SK-N-SH (cell line): ENCODE data around the gene AGXT. TPM values are rescaled to one million over a fixed set of nuclear protein-coding genes. Genes with fewer than 3 reads are reported as not detected.

ENCODE experiments used
- CTCF ChIA-PET: fragments of 300-600, 350-600 bp; formaldehyde crosslinking; extraction: SDS; loops from one replicate; lab custom pipeline; 2021; lab: Yijun Ruan, JAX
- POLR2A ChIA-PET: fragments of 350-600 bp; sonication (Branson Sonifier 250); formaldehyde crosslinking; extraction: SDS; loops from one replicate; lab custom pipeline; 2020; ENCODE audit warnings: antibody characterized with exemption, inconsistent platforms; lab: Yijun Ruan, JAX
- DNase-seq: peaks from one replicate; pipeline ENCODE4 v3.0.0; 2012
- H2AFZ ChIP-seq: fragments of 200-600 bp; sonication (generic); 2 replicates; pipeline ENCODE4 v1.8.1; 2016; ENCODE audit warnings: antibody characterized with exemption, mild to moderate bottlenecking, low read depth
- H3F3A ChIP-seq: fragments of 200-600 bp; sonication (generic); replicated peaks from 2 replicates; pipeline ENCODE3; 2016; ENCODE audit warnings: antibody characterized with exemption, mild to moderate bottlenecking; ENCODE audit not compliant: insufficient read depth
- H3K27ac ChIP-seq, 2 experiments: fragments of 200-500 bp in 1 of 2; fragments of 200-600 bp in 1 of 2; sonication (Bioruptor generic) in 1 of 2; sonication (generic), shearing (Covaris generic) in 1 of 2; 2 replicates each; pipeline versions ENCODE4 v1.5.1 to v1.6.1; 2014 to 2016; ENCODE audit warnings: low read depth in 2 of 2, inconsistent platforms in 1 of 2, low read length in 1 of 2, mild to moderate bottlenecking in 1 of 2, mixed read lengths in 1 of 2
- H3K27me3 ChIP-seq: fragments of 200-600 bp; sonication (generic), shearing (Covaris generic); 2 replicates; pipeline ENCODE4 v1.6.1; 2016; ENCODE audit warnings: mixed run types; ENCODE audit not compliant: insufficient read depth
- H3K36me3 ChIP-seq, 2 experiments: fragments of 200-500 bp in 1 of 2; fragments of 200-600 bp in 1 of 2; sonication (Bioruptor generic) in 1 of 2; sonication (generic) in 1 of 2; replicated peaks in 1 of 2; 2 replicates each; pipeline versions ENCODE3 to v1.5.1; 2014 to 2016; ENCODE audit warnings: low read length in 1 of 2, mild to moderate bottlenecking in 1 of 2; ENCODE audit not compliant: insufficient read depth in 2 of 2, control insufficient read depth in 1 of 2
- H3K4me1 ChIP-seq, 2 experiments: fragments of 200-500 bp in 1 of 2; fragments of 200-600 bp in 1 of 2; sonication (Bioruptor generic) in 1 of 2; sonication (generic), shearing (Covaris generic) in 1 of 2; 2 replicates each; pipeline versions ENCODE4 v1.5.1 to v1.6.1; 2014 to 2016; ENCODE audit warnings: low read depth in 1 of 2, low read length in 1 of 2, mixed run types in 1 of 2; ENCODE audit not compliant: insufficient read depth in 2 of 2, control insufficient read depth in 1 of 2
- H3K4me2 ChIP-seq: fragments of 200-600 bp; sonication (generic), shearing (Covaris generic); 2 replicates; pipeline ENCODE4 v1.6.1; 2017; ENCODE audit warnings: mixed run types
- H3K4me3 ChIP-seq, 2 experiments: fragments of 200-500 bp in 1 of 2; fragments of 200-600 bp in 1 of 2; sonication (Bioruptor generic) in 1 of 2; sonication (generic), shearing (Covaris generic) in 1 of 2; 2 replicates each; pipeline versions ENCODE4 v1.5.1 to v1.8.1; 2014 to 2016; ENCODE audit warnings: low read depth in 2 of 2, inconsistent platforms in 1 of 2, low read length in 1 of 2, mild to moderate bottlenecking in 1 of 2, mixed read lengths in 1 of 2, moderate library complexity in 1 of 2
- H3K79me2 ChIP-seq: fragments of 200-600 bp; sonication (generic); 2 replicates; pipeline ENCODE4 v1.8.1; 2017; ENCODE audit warnings: mild to moderate bottlenecking; ENCODE audit not compliant: insufficient read depth
- H3K9ac ChIP-seq: fragments of 200-600 bp; sonication (generic); 2 replicates; pipeline ENCODE4 v1.6.1; 2017; ENCODE audit warnings: mixed run types
- H3K9me2 ChIP-seq: fragments of 200-600 bp; sonication (generic); 2 replicates; pipeline ENCODE4 v1.6.1; 2017; ENCODE audit warnings: mixed run types
- H3K9me3 ChIP-seq: fragments of 200-600 bp; sonication (generic); 2 replicates; pipeline ENCODE4 v1.6.1; 2017; ENCODE audit warnings: mixed run types, mild to moderate bottlenecking, moderate library complexity
- H4K20me1 ChIP-seq: fragments of 200-600 bp; sonication (generic); 2 replicates; pipeline ENCODE4 v1.6.1; 2017; ENCODE audit warnings: mild to moderate bottlenecking, mixed run types; ENCODE audit not compliant: insufficient read depth
- CHD2 ChIP-seq: fragments of 150-350 bp; IDR thresholded peaks from 2 replicates; pipeline ENCODE4 v1.6.1; 2018; ENCODE audit warnings: low read length; ENCODE audit not compliant: partially characterized antibody
- CTCF ChIP-seq: fragments of 200-600 bp; sonication (generic); IDR thresholded peaks from 2 replicates; pipeline ENCODE4 v1.6.1; 2017; ENCODE audit warnings: antibody characterized with exemption, mild to moderate bottlenecking, moderate library complexity
- ELF1 ChIP-seq: IDR thresholded peaks from 2 replicates; pipeline ENCODE4 v1.4.0; 2012
- FOXM1 ChIP-seq: IDR thresholded peaks from 2 replicates; pipeline ENCODE4 v1.4.0; 2012; ENCODE audit warnings: low read depth, mild to moderate bottlenecking
- JUND ChIP-seq: IDR thresholded peaks from 2 replicates; pipeline ENCODE4 v1.4.0; 2012
- MEF2A ChIP-seq: IDR thresholded peaks from 2 replicates; pipeline ENCODE4 v1.4.0; 2012; ENCODE audit warnings: low read depth, borderline replicate concordance
- POLR2AphosphoS5 ChIP-seq: IDR thresholded peaks from 2 replicates; pipeline ENCODE4 v1.6.1; 2012; ENCODE audit warnings: low read depth, low read length
- REST ChIP-seq: IDR thresholded peaks from 2 replicates; pipeline ENCODE4 v1.6.1; 2012; ENCODE audit warnings: mild to moderate bottlenecking, low read depth, low read length, moderate library complexity
- RFX5 ChIP-seq: IDR thresholded peaks from 2 replicates; pipeline ENCODE4 v1.6.1; 2012; ENCODE audit warnings: mild to moderate bottlenecking, improper control_type of control experiment, low read length
- RXRA ChIP-seq: IDR thresholded peaks from 2 replicates; pipeline ENCODE4 v1.4.0; 2012; ENCODE audit warnings: low read depth, mild to moderate bottlenecking, borderline replicate concordance
- TCF12 ChIP-seq: IDR thresholded peaks from 2 replicates; pipeline ENCODE4 v1.4.0; 2012
- YY1 ChIP-seq: IDR thresholded peaks from 2 replicates; pipeline ENCODE4 v1.4.0; 2012; ENCODE audit warnings: low read depth, mild to moderate bottlenecking
- ZBTB33 ChIP-seq: IDR thresholded peaks from 2 replicates; pipeline ENCODE4 v1.4.0; 2012; ENCODE audit warnings: low read depth, borderline replicate concordance
- WGBS: methylation state at CpG from one replicate; pipeline ENCODE4 v1.1.6; 2017; ENCODE audit warnings: low lambda C conversion rate; 5-methylcytosine and 5-hydroxymethylcytosine counted together
- polyA plus RNA-seq, 3 experiments: library from polyadenylated mRNA; depleted of rRNA; stranded (reverse); fragments of >200 nt; gene quantifications; 2 replicates each; pipeline ENCODE4 v1.2.3, GENCODE V29; 2012
- TF ChIP-seq, protein P1 (sequence below): IDR thresholded peaks from 2 replicates; pipeline ENCODE4 v1.4.0; 2012; ENCODE audit warnings: low read depth
- TF ChIP-seq, protein P2 (sequence below): fragments of 150-350 bp; IDR thresholded peaks from 2 replicates; pipeline ENCODE4 v1.6.1; 2017; ENCODE audit warnings: antibody characterized with exemption, low read length, low read depth, borderline replicate concordance
- TF ChIP-seq, protein P3 (sequence below): IDR thresholded peaks from 2 replicates; pipeline ENCODE4; 2012

Gene AGXT
- not detected in 2 replicates for polyA plus RNA-seq (2012; rRNA removed)
- polyA plus RNA-seq (2012; cell fraction: cytosol; rRNA removed) = not detected in 2 replicates
- polyA plus RNA-seq (2012; cell fraction: nucleus; rRNA removed) = not detected in 2 replicates

DNA sequence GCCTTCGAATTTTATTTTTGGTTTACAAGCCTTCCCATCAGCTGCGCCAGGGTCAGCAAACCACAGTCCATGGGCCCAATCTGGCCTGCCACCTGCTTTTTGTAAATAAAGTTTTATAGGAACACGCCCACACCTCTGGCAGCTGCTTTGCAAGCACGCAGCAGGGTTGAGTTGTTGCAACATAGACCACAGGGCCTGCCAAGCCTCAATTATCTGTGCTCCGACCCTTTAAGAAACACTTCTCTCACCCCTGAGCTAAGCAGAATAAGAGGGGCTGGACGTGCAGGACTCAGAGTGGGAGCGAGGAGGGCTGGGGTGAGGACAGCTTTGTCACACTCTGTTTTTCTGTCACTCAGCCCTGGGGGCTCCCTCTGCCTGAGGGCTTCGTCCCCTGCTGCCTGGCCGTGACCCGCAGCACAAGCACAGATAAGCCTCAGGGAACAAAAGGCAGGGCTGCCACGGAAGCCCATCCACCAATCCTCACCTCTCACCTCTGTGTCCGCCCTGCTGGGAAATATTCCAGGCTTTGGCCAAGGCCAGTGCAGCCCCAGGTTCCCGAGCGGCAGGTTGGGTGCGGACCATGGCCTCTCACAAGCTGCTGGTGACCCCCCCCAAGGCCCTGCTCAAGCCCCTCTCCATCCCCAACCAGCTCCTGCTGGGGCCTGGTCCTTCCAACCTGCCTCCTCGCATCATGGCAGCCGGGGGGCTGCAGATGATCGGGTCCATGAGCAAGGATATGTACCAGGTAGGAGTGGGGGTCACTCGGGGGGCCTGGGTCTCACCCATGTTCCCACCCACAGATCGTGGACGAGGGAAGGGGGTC lies at the start of gene AGXT:
Gene AGXT (plus strand): TSS at position 539 of the 823 bp plus-strand sequence. CDS start 42 bp downstream, at position 581.
- TF ChIP-seq RXRA (no peak), ZBTB33 (no peak), POLR2AphosphoS5 (no peak), CHD2 (no peak), ELF1 (no peak), RFX5 (no peak), MEF2A (no peak), YY1 (no peak), JUND (no peak), REST (no peak), FOXM1 (no peak), TCF12 (no peak), CTCF (no peak)
- TF ChIP-seq, protein P1, sequence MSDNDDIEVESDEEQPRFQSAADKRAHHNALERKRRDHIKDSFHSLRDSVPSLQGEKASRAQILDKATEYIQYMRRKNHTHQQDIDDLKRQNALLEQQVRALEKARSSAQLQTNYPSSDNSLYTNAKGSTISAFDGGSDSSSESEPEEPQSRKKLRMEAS = no peak
- TF ChIP-seq, protein P2, sequence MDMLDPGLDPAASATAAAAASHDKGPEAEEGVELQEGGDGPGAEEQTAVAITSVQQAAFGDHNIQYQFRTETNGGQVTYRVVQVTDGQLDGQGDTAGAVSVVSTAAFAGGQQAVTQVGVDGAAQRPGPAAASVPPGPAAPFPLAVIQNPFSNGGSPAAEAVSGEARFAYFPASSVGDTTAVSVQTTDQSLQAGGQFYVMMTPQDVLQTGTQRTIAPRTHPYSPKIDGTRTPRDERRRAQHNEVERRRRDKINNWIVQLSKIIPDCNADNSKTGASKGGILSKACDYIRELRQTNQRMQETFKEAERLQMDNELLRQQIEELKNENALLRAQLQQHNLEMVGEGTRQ = no peak
- TF ChIP-seq, protein P3, sequence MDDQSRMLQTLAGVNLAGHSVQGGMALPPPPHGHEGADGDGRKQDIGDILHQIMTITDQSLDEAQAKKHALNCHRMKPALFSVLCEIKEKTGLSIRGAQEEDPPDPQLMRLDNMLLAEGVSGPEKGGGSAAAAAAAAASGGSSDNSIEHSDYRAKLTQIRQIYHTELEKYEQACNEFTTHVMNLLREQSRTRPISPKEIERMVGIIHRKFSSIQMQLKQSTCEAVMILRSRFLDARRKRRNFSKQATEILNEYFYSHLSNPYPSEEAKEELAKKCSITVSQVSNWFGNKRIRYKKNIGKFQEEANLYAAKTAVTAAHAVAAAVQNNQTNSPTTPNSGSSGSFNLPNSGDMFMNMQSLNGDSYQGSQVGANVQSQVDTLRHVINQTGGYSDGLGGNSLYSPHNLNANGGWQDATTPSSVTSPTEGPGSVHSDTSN = no peak
- TF ChIP-seq, all 33 proteins: peak for 0
- CTCF ChIA-PET = interaction anchor here (1.6 to 1.8 kb wide), 2 partner anchors 14 to 28 kb away, joined by 5 to 6 read pairs; no protein-coding TSS in a partner anchor
- no peaks in the 10 kb centered on the region for H3K36me3 ChIP-seq
- no peaks in the 10 kb centered on the region for H3K9me3 ChIP-seq
- no peaks in the 10 kb centered on the region for H4K20me1 ChIP-seq
- DNase-seq = no peak
- 39% methylated on average over 11 of the region's 21 CpGs for WGBS
- POLR2A ChIA-PET = no interaction called here
- H3K27me3 ChIP-seq = peaks cover 2% of the 10 kb centered on the region; the same call in 1 of the 2 replicates
- H3K27ac ChIP-seq = no peak within 1 kb of the TSS
- H3K9ac ChIP-seq = no peak within 1 kb of the TSS
- H3F3A ChIP-seq = no peaks in the 10 kb centered on the region
- H3K4me2 ChIP-seq = no peak within 1 kb of the TSS
- no peak within 1 kb of the TSS for H2AFZ ChIP-seq
- no peak within 1 kb of the TSS for H3K4me3 ChIP-seq
- H3K79me2 ChIP-seq = no peaks in the 10 kb centered on the region
- no peaks in the 10 kb centered on the region for H3K4me1 ChIP-seq
- no peaks in the 10 kb centered on the region for H3K9me2 ChIP-seq
